GM19463 (cell line): ENCODE data around the gene STAT5B.
"Not testable (repeated sequence)": the region's sequence is repeated elsewhere in the genome, so short reads cannot be mapped to it uniquely, and the experiment has no call there.

Experiments used
- ATAC-seq: cut with Tn5 transposase; IDR thresholded peaks from one replicate; pipeline ENCODE4 v1.9.1; 2021; ENCODE audit warnings: mild to moderate bottlenecking, moderate library complexity; ENCODE audit not compliant: unreplicated experiment

The STAT5B gene

GRCh38 chr17:42239576-42239975 lies 36.6 kb downstream of the STAT5B start:
- not testable (repeated sequence) for ATAC-seq

- no peak for ATAC-seq
Observed at GRCh38 chr17:42236760-42237159, 39.4 kb downstream of the STAT5B start.

DNA sequence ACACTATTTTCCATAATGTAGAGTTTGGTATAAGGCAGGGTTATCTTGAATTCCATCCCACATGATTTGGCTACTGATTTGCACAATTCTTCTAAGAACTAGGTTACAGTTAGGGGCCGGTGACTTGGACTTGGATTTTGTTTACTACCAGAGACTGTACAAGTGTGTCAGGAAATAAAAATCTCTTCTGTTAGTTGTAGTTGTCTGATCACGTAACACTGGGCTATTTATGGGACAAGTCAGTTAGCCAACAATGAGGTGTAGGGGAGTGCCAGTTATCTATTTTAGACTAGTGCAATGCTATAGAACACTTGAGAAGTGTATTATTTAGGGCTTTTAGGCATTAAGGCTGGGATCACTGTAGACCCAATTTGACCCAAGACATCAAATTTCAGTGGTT lies 42.2 kb downstream of the STAT5B start:
- no peak for ATAC-seq

DNA sequence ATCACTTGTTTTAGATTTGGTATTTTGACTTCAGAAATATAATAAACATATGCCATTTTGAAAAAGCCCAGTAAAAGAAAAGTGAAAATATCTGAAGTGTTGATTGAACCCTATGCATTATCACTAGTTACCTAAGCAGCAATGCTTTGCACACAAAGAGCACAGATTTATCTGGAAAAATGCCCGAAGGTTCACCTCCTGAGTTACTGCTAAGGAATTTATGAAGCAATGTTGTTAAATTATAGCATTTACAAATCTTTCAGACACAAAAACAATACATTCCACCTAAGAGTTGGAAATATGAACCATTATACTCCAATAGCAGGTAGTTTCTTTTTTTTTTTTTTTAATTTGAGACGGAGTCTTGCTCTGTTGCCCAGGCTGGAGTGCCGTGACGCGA lies 43.0 kb downstream of the STAT5B start:
- no peak for ATAC-seq

DNA sequence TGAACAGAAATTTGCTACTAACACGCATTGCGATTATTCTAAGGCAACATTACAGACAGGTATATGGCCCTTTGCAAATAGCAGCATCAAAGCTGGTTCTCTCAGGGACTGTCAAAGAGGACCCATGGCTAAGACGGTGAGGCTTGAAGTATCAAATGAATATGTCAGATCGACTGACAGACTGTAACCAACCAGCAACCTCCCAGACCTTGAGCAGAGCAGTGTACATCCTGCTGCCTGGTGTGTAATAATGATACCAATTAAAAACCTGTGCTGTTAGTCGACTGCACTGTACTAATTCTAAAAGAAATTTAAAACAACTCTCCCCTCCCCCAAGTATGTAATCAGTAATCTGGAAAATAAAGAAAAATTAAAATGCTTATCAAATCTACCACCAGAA lies 46.0 kb downstream of the STAT5B start:
- no peak for ATAC-seq

GRCh38 chr17:42227849-42228700 lies 48.1 kb downstream of the STAT5B start:
- ATAC-seq, result no peak

DNA sequence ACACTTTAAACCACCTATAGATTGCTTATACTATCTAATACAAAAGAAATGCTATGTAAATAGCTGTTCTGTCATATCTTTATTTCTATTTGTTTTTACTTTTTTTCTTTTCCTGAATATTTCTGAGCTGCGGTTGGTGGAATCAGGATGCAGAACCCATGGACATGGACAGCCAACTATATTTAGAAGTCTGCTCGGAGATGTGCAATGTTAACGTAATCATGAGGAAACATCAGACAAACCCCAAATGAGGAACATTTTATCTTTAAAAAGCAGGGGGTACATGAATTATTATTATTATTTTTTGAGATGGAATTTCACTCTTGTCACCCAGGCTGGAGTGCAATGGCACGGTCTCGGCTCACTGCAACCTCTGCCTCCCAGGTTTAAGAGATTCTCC lies 50.5 kb downstream of the STAT5B start:
- no peak for ATAC-seq

GRCh38 chr17:42224651-42225050 lies 51.5 kb downstream of the STAT5B start:
- ATAC-seq, result no peak

DNA sequence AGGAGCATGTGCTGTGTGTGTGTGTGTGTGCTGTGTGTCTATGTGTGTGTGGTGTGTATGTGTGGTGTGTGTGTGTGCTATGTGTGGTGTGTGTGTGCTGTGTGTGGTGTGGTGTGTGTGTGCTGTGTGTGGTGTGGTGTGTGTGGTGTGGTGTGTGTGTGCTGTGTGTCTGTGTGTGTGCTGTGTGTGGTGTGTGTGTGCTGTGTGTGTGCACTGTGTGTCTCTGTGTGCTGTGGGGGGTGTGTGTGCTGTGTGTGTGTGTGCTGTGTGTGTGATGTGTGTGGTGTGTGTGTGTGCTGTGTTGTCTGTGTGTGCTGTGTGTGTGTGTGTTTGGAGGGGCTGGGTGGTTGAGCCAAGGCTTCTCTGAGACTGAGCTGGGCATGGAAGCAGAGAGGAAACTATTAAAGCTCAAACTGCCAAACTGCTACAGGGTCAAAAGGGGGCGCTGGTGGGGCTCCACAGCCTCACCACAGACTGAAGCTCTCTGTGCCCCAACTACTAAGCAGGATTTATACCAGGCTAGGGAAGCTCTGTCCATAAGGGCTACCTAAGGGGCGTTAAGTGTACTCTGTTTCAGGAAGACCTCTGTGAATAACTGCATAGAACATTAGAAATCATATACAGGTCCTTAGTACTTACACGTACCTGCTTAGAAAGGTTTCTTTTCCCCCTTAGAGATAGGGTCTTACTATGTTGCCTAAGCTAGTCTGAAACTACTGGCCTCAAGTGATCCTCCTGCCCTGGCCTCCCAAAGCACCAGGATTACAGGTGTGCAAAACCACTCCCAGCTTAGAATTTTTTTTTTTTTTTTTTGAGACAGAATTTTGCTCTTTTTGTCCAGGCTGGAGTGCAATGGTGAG lies 54.1 kb downstream of the STAT5B start:
- ATAC-seq, result no peak

- not testable (repeated sequence) for ATAC-seq
Observed at GRCh38 chr17:42219280-42219679, 56.9 kb downstream of the STAT5B start.

GRCh38 chr17:42214156-42214555 lies 62.0 kb downstream of the STAT5B start:
- no peak for ATAC-seq

DNA sequence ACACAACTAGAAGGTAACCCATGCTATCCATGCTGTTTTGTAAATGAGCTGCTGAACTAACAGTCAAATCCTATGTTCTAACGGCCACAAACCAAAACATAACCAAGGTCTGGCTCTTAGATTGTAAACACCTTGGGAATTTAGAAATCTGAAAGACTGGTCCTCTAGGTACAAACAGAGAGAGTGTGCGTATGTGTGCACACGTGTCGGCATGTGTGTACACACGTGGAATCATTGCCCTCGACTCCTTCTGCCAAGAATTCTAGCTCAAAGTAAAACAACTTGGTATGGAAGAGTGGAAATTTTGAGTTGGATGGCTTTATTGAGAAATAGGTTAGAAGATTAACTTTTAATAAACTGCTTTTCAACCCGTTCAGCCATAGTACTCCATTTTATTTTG lies 63.8 kb downstream of the STAT5B start:
- ATAC-seq, result no peak

DNA sequence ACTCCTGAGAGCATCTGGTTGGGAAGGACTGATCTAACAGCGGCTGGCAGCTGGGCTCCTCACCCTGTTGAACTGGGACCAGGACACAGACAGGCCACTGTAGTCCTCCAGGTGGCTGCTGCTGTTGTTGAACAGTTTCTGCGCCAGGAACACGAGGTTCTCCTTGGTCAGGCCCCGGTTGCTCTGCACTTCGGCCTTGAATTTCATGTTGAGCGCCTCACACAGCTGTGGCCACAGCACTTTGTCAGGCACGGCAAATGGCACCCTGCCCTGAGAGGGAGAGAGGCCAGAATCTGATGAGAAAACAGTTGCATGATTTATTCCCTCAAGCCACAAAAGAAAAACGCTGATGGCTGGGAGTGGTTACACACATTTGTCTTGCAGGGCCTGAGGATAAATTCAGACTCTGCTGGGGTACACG lies 64.3 kb downstream of the STAT5B start:
- ATAC-seq, result not testable (repeated sequence)

GRCh38 chr17:42210046-42210445 lies 66.1 kb downstream of the STAT5B start:
- ATAC-seq, result no peak

GRCh38 chr17:42206153-42206612 lies 70.0 kb downstream of the STAT5B start:
- not testable (repeated sequence) for ATAC-seq

GRCh38 chr17:42203354-42203753 lies 72.8 kb downstream of the STAT5B start:
- no peak for ATAC-seq

- no peak for ATAC-seq
Observed at GRCh38 chr17:42202696-42203095, 73.5 kb downstream of the STAT5B start.

- no peak for ATAC-seq
Observed at GRCh38 chr17:42202159-42202558, 74.0 kb downstream of the STAT5B start.

GRCh38 chr17:42201458-42201772 lies 74.8 kb downstream of the STAT5B start:
- no peak for ATAC-seq

DNA sequence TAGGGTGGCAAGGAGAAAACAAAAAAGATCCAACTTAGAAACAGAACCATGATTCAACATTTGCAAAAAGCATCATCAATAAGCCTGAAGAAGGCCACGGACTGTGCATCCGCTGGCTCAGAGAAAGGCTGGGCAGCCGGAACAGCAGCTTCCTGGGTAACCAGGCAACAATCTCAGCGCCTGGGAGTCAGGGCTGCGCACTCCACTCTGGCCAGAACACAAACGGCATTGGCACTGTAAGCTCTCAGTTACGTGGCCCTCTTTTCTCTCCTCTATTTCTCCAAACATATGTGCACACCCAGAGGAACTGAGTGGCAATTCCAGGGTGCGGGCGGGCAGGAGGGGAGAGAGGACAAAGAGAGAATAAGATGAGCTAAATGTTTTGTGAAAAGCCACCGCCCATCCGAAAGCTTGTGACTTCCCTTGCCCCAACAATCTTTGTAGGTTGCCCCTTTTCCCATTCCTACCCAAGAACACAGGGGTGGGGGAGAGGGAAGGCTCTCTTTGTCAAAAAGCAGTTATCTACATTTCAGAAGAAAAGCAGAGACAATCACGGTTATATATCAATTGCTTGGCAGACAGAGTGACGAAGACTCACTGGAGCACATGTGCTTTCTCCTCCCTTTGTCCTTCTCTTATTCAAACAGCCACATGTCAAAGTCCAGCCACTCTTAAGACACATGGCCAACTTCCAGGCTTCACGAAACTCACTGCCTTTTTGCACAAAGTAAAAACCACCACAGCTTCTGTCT lies 75.3 kb downstream of the STAT5B start:
- ATAC-seq, result no peak

DNA sequence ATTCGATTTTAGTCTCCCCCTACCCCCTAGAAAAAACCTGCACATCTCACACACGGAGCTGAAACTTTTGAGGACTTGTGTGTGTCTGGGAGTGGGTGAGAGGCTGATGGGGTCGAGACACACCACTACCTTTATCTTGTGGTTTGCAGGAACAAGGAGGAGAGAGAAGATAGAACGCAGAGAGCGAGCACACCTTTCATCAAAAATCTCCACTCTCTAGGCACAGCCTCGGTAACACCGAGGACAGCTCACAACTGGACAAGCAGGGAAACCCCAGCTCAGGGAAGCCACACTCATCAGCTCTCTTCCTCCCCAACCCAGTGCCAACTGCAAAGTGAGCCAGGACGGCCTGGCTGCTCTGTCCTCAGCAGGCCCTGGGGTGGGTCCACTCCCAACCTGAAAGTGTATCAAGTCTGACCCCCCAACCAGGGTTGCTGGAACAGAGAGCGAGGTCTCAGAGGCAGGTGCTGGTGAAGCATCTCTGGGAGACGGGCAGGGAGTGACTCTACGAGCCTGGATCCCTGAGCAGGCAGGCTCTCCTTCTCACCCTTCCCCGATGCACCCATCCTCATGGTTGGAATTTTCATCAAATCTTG lies 76.7 kb downstream of the STAT5B start:
- no peak for ATAC-seq
